ENCODE data around the gene LY6G5B.

LY6G5B gene

GRCh38 chr6:31641370-31641769, 28.4 kb upstream of the LY6G5B start:
- no peak for DNase-seq (ENCODE audit: low spot score)

- no peak for DNase-seq (ENCODE audit: low spot score)
Measured at GRCh38 chr6:31642798-31643570, 26.8 kb upstream of the LY6G5B start.

GRCh38 chr6:31643818-31644454, 25.8 kb upstream of the LY6G5B start:
- DNase-seq (ENCODE audit: low spot score), result no peak

GRCh38 chr6:31645325-31645724, 24.5 kb upstream of the LY6G5B start:
- DNase-seq (ENCODE audit: low spot score), result no peak

GRCh38 chr6:31651602-31652191, 18.1 kb upstream of the LY6G5B start:
- no peak for DNase-seq (ENCODE audit: low spot score)

- peak; percentile 82 for DNase-seq (ENCODE audit: low spot score)
Measured at GRCh38 chr6:31652925-31653724, 16.7 kb upstream of the LY6G5B start.

GRCh38 chr6:31654574-31655348, 15.0 kb upstream of the LY6G5B start:
- DNase-seq (ENCODE audit: low spot score), result no peak

GRCh38 chr6:31655349-31656237, 14.2 kb upstream of the LY6G5B start, which contains the start of gene APOM:
APOM (plus strand) TSS chr6:31655894; CDS start chr6:31655967, 73 bp downstream.
- DNase-seq (ENCODE audit: low spot score), result no peak

- DNase-seq (ENCODE audit: low spot score), result no peak
Measured at GRCh38 chr6:31657406-31658157, 12.2 kb upstream of the LY6G5B start.

- no peak for DNase-seq (ENCODE audit: low spot score)
Measured at GRCh38 chr6:31658158-31658688, 11.6 kb upstream of the LY6G5B start.

GRCh38 chr6:31658983-31659648, 10.7 kb upstream of the LY6G5B start:
- DNase-seq (ENCODE audit: low spot score), result no peak

- peak; percentile 28 for DNase-seq (ENCODE audit: low spot score)
Measured at GRCh38 chr6:31659649-31660380, 10.0 kb upstream of the LY6G5B start.

- peak; percentile 74 for DNase-seq (ENCODE audit: low spot score)
Measured at GRCh38 chr6:31660381-31661261, 9.2 kb upstream of the LY6G5B start, which contains the start of gene C6orf47. C6orf47 (minus strand) TSS chr6:31660778; CDS start chr6:31659947, 831 bp downstream.

- DNase-seq (ENCODE audit: low spot score), result no peak
Measured at GRCh38 chr6:31661262-31662123, 8.3 kb upstream of the LY6G5B start.

GRCh38 chr6:31662124-31662723, 7.6 kb upstream of the LY6G5B start:
- DNase-seq (ENCODE audit: low spot score), result no peak

Measured in CD4-positive, alpha-beta T cell treated with Interleukin-6 at 100 ng/mL for 8 hours (primary cell).